Inflammatory macrophage treated with lipopolysaccharide for 4 hours (primary cell): ENCODE measurements around the gene TRIM28.
"Not testable (repeated sequence)": the region's sequence is repeated elsewhere in the genome, so short reads cannot be mapped to it uniquely, and the experiment has no call there.

ENCODE experiments used
- DNase-seq: peaks from one replicate; pipeline ENCODE4 v3.0.0-alpha.2; 2020

The TRIM28 gene

GRCh38 chr19:58562122-58563033, 18.5 kb downstream of the TRIM28 start:
- no peak for DNase-seq

GRCh38 chr19:58563034-58563573, 19.2 kb downstream of the TRIM28 start:
- DNase-seq = no peak

- DNase-seq = no peak
These were observed 20.0 kb downstream of the TRIM28 start for GRCh38 chr19:58563823-58564222.

GRCh38 chr19:58566989-58567388, 23.1 kb downstream of the TRIM28 start:
- no peak for DNase-seq

- DNase-seq = no peak
These were observed 24.7 kb downstream of the TRIM28 start for GRCh38 chr19:58568453-58569130.

GRCh38 chr19:58569191-58569942, 25.5 kb downstream of the TRIM28 start:
- DNase-seq = no peak

GRCh38 chr19:58569943-58570670, 26.2 kb downstream of the TRIM28 start:
- no peak for DNase-seq

GRCh38 chr19:58570770-58571574, 27.1 kb downstream of the TRIM28 start:
- no peak for DNase-seq

GRCh38 chr19:58571575-58571947, 27.7 kb downstream of the TRIM28 start:
- no peak for DNase-seq

GRCh38 chr19:58572026-58572817, 28.4 kb downstream of the TRIM28 start:
- peak; percentile 37 for DNase-seq

- peak; percentile 100 for DNase-seq
These were observed 29.2 kb downstream of the TRIM28 start, which contains the start of gene MZF1 for GRCh38 chr19:58572818-58573657. Gene MZF1 (minus strand): TSS chr19:58573335. CDS start chr19:58571389, 1,946 bp downstream.

- DNase-seq = no peak
These were observed 29.8 kb downstream of the TRIM28 start for GRCh38 chr19:58573658-58574164.

- peak; percentile 95 for DNase-seq
These were observed 31.5 kb downstream of the TRIM28 start for GRCh38 chr19:58575183-58576041.

GRCh38 chr19:58577581-58577980, 33.7 kb downstream of the TRIM28 start:
- DNase-seq = not testable (repeated sequence)

GRCh38 chr19:58578012-58578925, 34.4 kb downstream of the TRIM28 start:
- no peak for DNase-seq

GRCh38 chr19:58579473-58580142, 35.7 kb downstream of the TRIM28 start:
- DNase-seq = no peak
